ENCODE data around the gene CASP1. TPM values are rescaled to one million over a fixed set of nuclear protein-coding genes. Genes with fewer than 3 reads are reported as not detected.
"Not testable (repeated sequence)": the region's sequence is repeated elsewhere in the genome, so short reads cannot be mapped to it uniquely, and the experiment has no call there.

CASP1 gene
- total RNA-seq, result 23.3 TPM

DNA sequence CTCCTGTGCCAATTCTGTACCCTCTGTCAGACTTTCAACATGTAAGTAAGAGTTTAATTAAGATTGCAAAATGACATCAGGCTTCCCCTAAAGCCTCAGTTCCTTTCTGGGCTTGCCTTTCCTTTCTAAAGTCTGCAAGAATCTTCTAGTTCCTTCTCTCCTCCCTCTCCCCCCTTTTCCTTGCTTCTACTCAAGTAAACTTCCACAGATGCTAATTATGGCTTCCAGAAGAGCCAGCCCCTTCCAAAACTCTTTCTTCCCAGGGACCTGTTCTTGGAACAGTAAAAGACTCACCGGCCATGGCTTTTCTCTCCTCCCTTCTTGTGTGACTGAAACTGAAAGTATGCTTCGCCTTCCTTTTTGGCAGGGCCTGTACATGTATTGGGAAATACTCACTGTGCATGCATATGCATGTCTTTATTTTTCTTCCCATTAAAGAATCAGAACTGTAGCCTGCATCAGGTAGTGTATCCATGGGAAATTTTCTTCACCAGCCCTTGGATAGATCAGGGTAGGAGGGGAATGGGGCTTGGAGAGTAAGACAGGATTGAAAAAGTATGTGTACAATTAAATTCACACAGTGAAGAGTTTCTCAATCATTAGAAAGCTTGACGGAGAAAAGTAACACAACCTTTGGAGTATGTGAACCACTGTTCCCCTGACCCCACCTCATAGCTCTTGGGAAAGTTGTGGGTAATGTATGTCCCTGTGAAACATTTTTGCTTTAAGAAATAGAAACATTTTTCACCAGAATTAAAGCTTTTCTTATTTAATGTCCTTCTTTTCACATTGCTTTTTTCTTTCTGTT, at the start of gene CASP1:
Gene CASP1 (minus strand): TSS at position 332 of the 808 bp plus-strand sequence. CDS start 31 bp downstream, at position 301.
- peak within 1 kb of the TSS; percentile 35 to 37 for H3K4me3 ChIP-seq
- H3K36me3 ChIP-seq, result peaks cover 0 to 10% of the 10 kb centered on the region in 2 donors
- H3K27ac ChIP-seq, result peak within 1 kb of the TSS; percentile 75
- H3K9me3 ChIP-seq, result no peaks in the 10 kb centered on the region
- H3K4me1 ChIP-seq, result peaks cover 18% of the 10 kb centered on the region
- no peak for DNase-seq (ENCODE audit: extremely low spot score in 2 of 2)
- H3K27me3 ChIP-seq, result no peaks in the 10 kb centered on the region
- intact Hi-C loops (cut with DNase I), result no loop called here
- peak in 1 of 2 donors; percentile 95 for TF ChIP-seq POLR2AphosphoS5 (IDR thresholded peaks at IDR 0.05; ENCODE audit: insufficient read depth in 1 of 2, low read depth in 1 of 2)
- TF ChIP-seq, protein P1, sequence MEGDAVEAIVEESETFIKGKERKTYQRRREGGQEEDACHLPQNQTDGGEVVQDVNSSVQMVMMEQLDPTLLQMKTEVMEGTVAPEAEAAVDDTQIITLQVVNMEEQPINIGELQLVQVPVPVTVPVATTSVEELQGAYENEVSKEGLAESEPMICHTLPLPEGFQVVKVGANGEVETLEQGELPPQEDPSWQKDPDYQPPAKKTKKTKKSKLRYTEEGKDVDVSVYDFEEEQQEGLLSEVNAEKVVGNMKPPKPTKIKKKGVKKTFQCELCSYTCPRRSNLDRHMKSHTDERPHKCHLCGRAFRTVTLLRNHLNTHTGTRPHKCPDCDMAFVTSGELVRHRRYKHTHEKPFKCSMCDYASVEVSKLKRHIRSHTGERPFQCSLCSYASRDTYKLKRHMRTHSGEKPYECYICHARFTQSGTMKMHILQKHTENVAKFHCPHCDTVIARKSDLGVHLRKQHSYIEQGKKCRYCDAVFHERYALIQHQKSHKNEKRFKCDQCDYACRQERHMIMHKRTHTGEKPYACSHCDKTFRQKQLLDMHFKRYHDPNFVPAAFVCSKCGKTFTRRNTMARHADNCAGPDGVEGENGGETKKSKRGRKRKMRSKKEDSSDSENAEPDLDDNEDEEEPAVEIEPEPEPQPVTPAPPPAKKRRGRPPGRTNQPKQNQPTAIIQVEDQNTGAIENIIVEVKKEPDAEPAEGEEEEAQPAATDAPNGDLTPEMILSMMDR (IDR thresholded peaks at IDR 0.05), result no peak

DNA sequence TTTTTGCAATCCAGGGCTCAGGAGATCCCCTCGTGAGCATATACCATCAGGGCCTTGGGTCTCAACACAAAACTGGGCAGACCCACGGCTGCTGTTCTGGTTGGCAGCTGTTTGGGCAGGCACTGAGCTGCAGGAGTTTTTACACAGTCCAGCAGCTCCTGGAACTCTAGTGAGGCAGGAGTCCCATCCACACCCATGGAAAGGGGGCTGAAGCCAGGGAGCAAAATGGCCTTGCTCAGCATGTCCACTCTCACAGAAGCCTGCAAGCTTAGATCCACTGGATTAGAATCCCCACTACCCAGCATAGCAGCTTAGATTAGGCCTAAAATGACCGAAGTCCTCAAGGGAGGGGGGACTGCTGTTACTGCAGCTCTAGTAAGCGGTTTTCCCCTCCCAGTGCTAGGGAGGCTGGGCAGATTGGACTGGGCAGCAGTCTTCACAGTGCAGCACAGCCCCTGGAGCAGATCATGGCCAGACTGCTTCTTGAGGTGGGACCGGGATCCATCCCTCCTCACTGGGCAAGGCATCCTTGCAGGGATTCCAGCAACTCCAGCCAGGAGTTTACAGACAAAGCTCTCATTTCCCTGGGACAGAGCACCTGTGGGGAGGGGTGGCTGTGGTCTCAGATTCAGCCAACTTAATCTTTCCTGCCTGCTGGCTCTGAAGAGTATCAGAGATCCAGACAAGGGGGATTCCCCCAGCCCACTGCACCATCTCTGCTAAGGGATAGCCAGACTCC, 46.6 kb upstream of the CASP1 start:
- Histone ChIP-seq H3K27me3 (no peaks in the 10 kb centered on the region), H3K4me3 (no peak overlapping the region), H3K36me3 (no peaks in the 10 kb centered on the region), H3K4me1 (no peaks in the 10 kb centered on the region), H3K9me3 (no peaks in the 10 kb centered on the region), H3K27ac (no peak overlapping the region)
- intact Hi-C loops (cut with DNase I), result no loop called here
- no peak for DNase-seq (ENCODE audit: extremely low spot score in 2 of 2)
- TF ChIP-seq POLR2A (IDR thresholded peaks at IDR 0.05) (no peak), POLR2AphosphoS5 (IDR thresholded peaks at IDR 0.05; ENCODE audit: insufficient read depth in 1 of 2, low read depth in 1 of 2) (no peak)
- TF ChIP-seq, protein P1 (IDR thresholded peaks at IDR 0.05), result no peak

DNA sequence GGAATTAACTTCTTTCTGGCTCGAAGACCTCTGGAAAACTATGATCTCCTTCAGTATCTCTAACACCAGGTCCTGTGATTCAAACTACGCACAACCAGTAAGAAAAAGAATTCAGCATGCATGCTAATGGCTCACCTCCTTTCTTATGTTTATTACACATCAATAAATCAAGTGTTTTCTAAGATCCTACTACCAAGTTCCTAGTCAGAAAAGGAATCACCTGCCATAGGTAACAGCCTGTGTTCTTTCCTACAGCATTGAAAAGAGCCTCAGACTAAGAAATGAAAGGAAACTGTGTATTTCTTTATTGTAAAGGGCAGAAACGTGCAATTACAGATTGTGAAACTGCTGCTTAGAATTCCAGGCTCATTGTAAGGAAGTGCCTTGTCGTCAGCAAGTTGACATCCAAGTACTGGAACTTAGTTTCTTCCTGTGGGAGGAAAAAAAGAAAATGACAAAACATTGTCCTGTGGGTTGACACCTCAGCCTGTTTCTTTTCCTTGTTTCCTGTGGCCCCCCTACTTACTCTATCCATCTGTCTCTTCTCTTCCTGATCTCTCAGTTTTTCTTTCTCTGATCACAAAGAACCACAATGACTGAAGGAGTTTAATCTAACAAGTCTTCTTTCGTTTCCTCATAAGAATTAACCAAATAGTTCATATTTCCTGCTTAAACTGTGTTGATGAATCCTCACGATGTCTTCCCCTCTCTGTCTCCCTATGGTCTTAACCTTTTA, 45.4 kb upstream of the CASP1 start:
- H3K36me3 ChIP-seq; H3K27ac ChIP-seq; H3K9me3 ChIP-seq; H3K4me1 ChIP-seq; intact Hi-C loops (cut with DNase I); H3K4me3 ChIP-seq; DNase-seq (ENCODE audit: extremely low spot score in 2 of 2); H3K27me3 ChIP-seq: not testable (repeated sequence)

DNA sequence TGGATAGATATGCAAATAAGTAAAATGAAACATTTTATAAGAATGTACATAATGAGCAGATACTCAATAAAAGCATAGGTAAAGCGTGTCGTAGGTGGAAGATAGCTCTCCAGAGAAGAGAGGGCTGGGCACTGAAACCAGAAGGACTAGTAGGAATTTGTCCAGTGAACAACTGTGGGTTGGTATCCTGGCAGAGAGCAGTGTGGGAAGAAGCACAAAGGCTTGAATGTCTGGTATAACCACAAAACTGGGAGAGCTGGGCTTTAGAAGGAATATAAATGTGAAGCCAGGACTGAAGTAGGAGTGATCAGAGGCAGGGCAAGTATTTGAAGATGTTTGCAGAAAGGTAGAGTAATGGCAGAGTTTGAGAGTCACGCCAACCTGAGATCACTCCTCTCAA, 43.3 kb upstream of the CASP1 start:
- TF ChIP-seq POLR2A (IDR thresholded peaks at IDR 0.05) (no peak), POLR2AphosphoS5 (IDR thresholded peaks at IDR 0.05; ENCODE audit: insufficient read depth in 1 of 2, low read depth in 1 of 2) (no peak)
- TF ChIP-seq, protein P1 (IDR thresholded peaks at IDR 0.05), result no peak
- H3K4me3 ChIP-seq, result no peak overlapping the region
- DNase-seq (ENCODE audit: extremely low spot score in 2 of 2), result no peak

DNA sequence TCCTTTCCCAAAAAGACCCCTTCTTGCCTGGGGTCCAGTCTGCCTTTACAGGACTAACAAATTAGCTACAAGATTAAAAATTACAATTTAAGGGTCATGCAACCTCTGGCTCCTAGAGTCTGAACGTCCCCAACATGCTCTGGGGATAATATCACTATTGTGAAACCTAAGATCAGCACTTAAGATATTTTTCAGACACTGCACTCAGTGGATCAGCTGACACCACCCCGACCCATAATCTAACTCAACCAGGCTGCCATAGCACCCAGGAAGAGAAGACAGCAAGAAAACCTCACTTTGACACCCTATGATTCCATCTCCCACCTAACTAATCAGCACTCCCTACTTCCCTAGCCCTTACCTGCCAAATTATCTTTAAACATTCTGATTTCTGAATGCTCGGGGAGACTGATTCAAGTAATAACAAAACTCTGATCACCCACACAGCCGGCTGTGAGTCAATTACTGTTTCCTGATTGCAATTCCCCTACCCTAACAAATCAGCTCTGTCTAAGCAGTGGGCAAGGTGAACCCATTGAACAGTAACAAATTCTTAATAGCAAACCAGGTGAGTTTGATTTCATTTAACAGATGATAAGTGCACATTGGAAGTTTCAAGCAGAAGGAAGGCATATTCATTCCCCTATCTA, 42.3 kb upstream of the CASP1 start:
- H3K27ac ChIP-seq; intact Hi-C loops (cut with DNase I); H3K4me3 ChIP-seq; H3K36me3 ChIP-seq; H3K4me1 ChIP-seq; H3K9me3 ChIP-seq; DNase-seq (ENCODE audit: extremely low spot score in 2 of 2); H3K27me3 ChIP-seq: not testable (repeated sequence)

More for the DNA sequence above, 43.3 kb upstream of the CASP1 start:
- H3K27ac ChIP-seq, result no peak overlapping the region
- H3K27me3 ChIP-seq, result no peaks in the 10 kb centered on the region
- H3K4me1 ChIP-seq, result no peaks in the 10 kb centered on the region
- no peaks in the 10 kb centered on the region for H3K9me3 ChIP-seq
- no peaks in the 10 kb centered on the region for H3K36me3 ChIP-seq
- intact Hi-C loops (cut with DNase I), result no loop called here

Data from vagina (tissue), 2 donors.